Panc1 (cell line): Measurements from ENCODE around the gene MAP6.

ENCODE experiments used
- CTCF ChIP-seq: fragments of 450-650 bp; IDR thresholded peaks from 2 replicates; pipeline ENCODE4 v1.5.1; 2017; ENCODE audit warnings: mild to moderate bottlenecking
- POLR2AphosphoS5 ChIP-seq: IDR thresholded peaks from 2 replicates; pipeline ENCODE4 v1.6.1; 2012; ENCODE audit warnings: mild to moderate bottlenecking, low read depth, low read length, moderate library complexity
- REST ChIP-seq, 2 experiments: IDR thresholded peaks; 2 replicates each; pipeline ENCODE4 v1.6.1; 2011 to 2012; ENCODE audit warnings: low read depth in 2 of 2, control low read depth in 1 of 2, low read length in 1 of 2, mild to moderate bottlenecking in 1 of 2, moderate library complexity in 1 of 2; ENCODE audit not compliant: insufficient read depth in 1 of 2
- TCF7L2 ChIP-seq: IDR thresholded peaks from 2 replicates; pipeline ENCODE4 v1.6.1; 2011; ENCODE audit warnings: mild to moderate bottlenecking, low read depth, low read length, inconsistent platforms

DNA sequence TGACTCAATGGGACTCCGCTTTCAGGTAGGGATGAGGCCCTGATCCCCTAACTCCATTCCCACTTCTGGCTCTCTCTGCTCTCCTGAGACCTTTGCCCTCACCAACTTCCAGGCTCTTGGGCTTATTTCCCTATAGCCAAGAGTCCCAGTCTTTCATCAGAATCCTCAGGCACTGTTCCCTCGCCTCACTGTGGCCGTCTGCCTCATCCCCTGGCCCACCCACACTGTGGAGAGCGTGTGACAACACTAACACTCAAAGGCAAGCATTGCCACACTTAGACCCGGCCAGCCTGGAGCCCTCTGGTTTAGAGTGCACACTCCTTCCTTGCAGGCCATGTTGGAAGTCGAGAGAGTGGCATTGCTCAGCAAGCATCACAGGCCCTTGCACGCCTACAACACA is 79.8 kb downstream of the MAP6 start:
- TF ChIP-seq CTCF, result no peak
- no peak for TF ChIP-seq REST (IDR thresholded peaks at IDR 0.05; ENCODE audit: insufficient read depth in 1 of 2, low read depth in 2 of 2, low read length in 1 of 2)
- TF ChIP-seq POLR2AphosphoS5, result no peak
- no peak for TF ChIP-seq TCF7L2
